Astrocyte (in vitro differentiated cells and primary cell): Measurements from ENCODE around the gene HCRTR2.

Experiments used
- CTCF ChIP-seq: IDR thresholded peaks from 2 replicates; pipeline ENCODE4 v1.5.1; 2011; ENCODE audit warnings: low read depth, mild to moderate bottlenecking, inconsistent platforms, low read length, moderate library complexity; ENCODE audit not compliant: insufficient read depth
- EZH2 ChIP-seq: IDR thresholded peaks from 2 replicates; pipeline ENCODE4 v1.6.1; 2012; ENCODE audit warnings: mild to moderate bottlenecking, low read length, inconsistent platforms; ENCODE audit not compliant: insufficient read depth

- no peak for TF ChIP-seq CTCF
- TF ChIP-seq EZH2 = no peak
Observed at GRCh38 chr6:55199239-55199638, 24.9 kb downstream of the HCRTR2 start.
